Smooth muscle cell (in vitro differentiated cells): ENCODE measurements around the gene KIF18B. TPM values are rescaled to one million over a fixed set of nuclear protein-coding genes. Genes with fewer than 3 reads are reported as not detected.

Experiments used
- DNase-seq: peaks from one replicate; lab custom pipeline; 2025; ENCODE audit not compliant: unreplicated experiment; lab: John Stamatoyannopoulos, UW
- H2AFZ ChIP-seq: fragments of 200-600 bp; sonication (generic); 2 replicates; pipeline ENCODE4 v1.6.0; 2016; ENCODE audit warnings: antibody characterized with exemption, low read depth, mild to moderate bottlenecking
- H3F3A ChIP-seq: fragments of 200-600 bp; sonication (generic); 2 replicates; pipeline ENCODE4 v1.6.0; 2017; ENCODE audit warnings: antibody characterized with exemption, low read depth
- H3K27ac ChIP-seq: fragments of 200-600 bp; sonication (generic); 2 replicates; pipeline ENCODE4 v1.5.1; 2016; ENCODE audit warnings: low read depth, mild to moderate bottlenecking
- H3K27me3 ChIP-seq: fragments of 200-600 bp; sonication (generic); 2 replicates; pipeline ENCODE4 v1.6.1; 2016; ENCODE audit warnings: low read depth, mild to moderate bottlenecking
- H3K36me3 ChIP-seq: fragments of 200-600 bp; sonication (generic); 2 replicates; pipeline ENCODE4 v1.5.1; 2016; ENCODE audit warnings: low read depth
- H3K4me1 ChIP-seq: fragments of 200-600 bp; sonication (generic); 2 replicates; pipeline ENCODE4 v1.5.1; 2016; ENCODE audit warnings: low read depth
- H3K4me2 ChIP-seq: fragments of 200-600 bp; sonication (generic); 2 replicates; pipeline ENCODE4 v1.6.0; 2016; ENCODE audit warnings: mild to moderate bottlenecking
- H3K4me3 ChIP-seq: fragments of 200-600 bp; sonication (generic); 2 replicates; pipeline ENCODE4 v1.5.1; 2016; ENCODE audit warnings: mild to moderate bottlenecking
- H3K79me2 ChIP-seq: fragments of 200-600 bp; sonication (generic); 2 replicates; pipeline ENCODE4 v1.6.0; 2016; ENCODE audit warnings: low read depth, mild to moderate bottlenecking
- H3K9ac ChIP-seq: fragments of 200-600 bp; sonication (generic); 2 replicates; pipeline ENCODE4 v1.6.0; 2016; ENCODE audit warnings: low read depth
- H3K9me3 ChIP-seq: fragments of 200-600 bp; sonication (generic); replicated peaks from 2 replicates; pipeline ENCODE4 v1.5.1; 2016; ENCODE audit warnings: low read depth
- H4K20me1 ChIP-seq: fragments of 200-600 bp; sonication (generic); 2 replicates; pipeline ENCODE4 v1.6.0; 2016; ENCODE audit warnings: low read depth
- CTCF ChIP-seq: fragments of 200-600 bp; sonication (generic); IDR thresholded peaks from 2 replicates; pipeline ENCODE4 v1.5.1; 2017; ENCODE audit warnings: borderline replicate concordance, mild to moderate bottlenecking, antibody characterized with exemption; ENCODE audit not compliant: insufficient read depth, poor library complexity, severe bottlenecking
- WGBS: methylation state at CpG from one replicate; pipeline ENCODE4 v1.1.7; 2016; ENCODE audit warnings: low lambda C conversion rate; 5-methylcytosine and 5-hydroxymethylcytosine counted together
- polyA plus RNA-seq: library from polyadenylated mRNA; unstranded; fragments of >200 nt; fragmentation: Nextera tagmentation; extraction: Ambion mirVana; gene quantifications from 2 replicates; pipeline ENCODE4 v1.2.1, GENCODE V29; 2016
- total RNA-seq: library from RNA; depleted of rRNA; stranded (reverse); fragments of >200 nt; gene quantifications from 2 replicates; pipeline ENCODE4 v1.2.3, GENCODE V29; 2014

KIF18B gene
- total and polyA plus RNA-seq, 2 experiments from 2014 or later, result 2.7 to 3.4 TPM

GRCh38 chr17:44931376-44931775, 16.2 kb downstream of the KIF18B start:
- Histone ChIP-seq H3K4me3 (no peak overlapping the region), H3K9me3 (no peaks in the 10 kb centered on the region)
- DNase-seq, result no peak

GRCh38 chr17:44930667-44931066, 16.9 kb downstream of the KIF18B start:
- no peaks in the 10 kb centered on the region for H3K9me3 ChIP-seq
- H3K27ac ChIP-seq, result no peak overlapping the region
- H4K20me1 ChIP-seq, result no peaks in the 10 kb centered on the region
- H3F3A ChIP-seq, result no peaks in the 10 kb centered on the region
- no peak for TF ChIP-seq CTCF
- no peaks in the 10 kb centered on the region for H3K36me3 ChIP-seq
- H3K27me3 ChIP-seq, result no peaks in the 10 kb centered on the region
- no peaks in the 10 kb centered on the region for H3K4me1 ChIP-seq
- no peak overlapping the region for H3K4me3 ChIP-seq
- H3K4me2 ChIP-seq, result no peak overlapping the region
- H2AFZ ChIP-seq, result no peak overlapping the region
- H3K9ac ChIP-seq, result no peak overlapping the region
- no peak for DNase-seq
- no peaks in the 10 kb centered on the region for H3K79me2 ChIP-seq
- 75% methylated on average over 6 of the region's 6 CpGs for WGBS

More at GRCh38 chr17:44931376-44931775, 16.2 kb downstream of the KIF18B start:
- no peaks in the 10 kb centered on the region for H3K4me1 ChIP-seq
- no peaks in the 10 kb centered on the region for H3F3A ChIP-seq
- no peaks in the 10 kb centered on the region for H3K79me2 ChIP-seq
- no peak overlapping the region for H3K27ac ChIP-seq
- H3K27me3 ChIP-seq, result no peaks in the 10 kb centered on the region
- WGBS, result 98% methylated on average over 5 of the region's 5 CpGs
- no peak for TF ChIP-seq CTCF
- H2AFZ ChIP-seq, result no peak overlapping the region
- no peaks in the 10 kb centered on the region for H3K36me3 ChIP-seq
- no peaks in the 10 kb centered on the region for H4K20me1 ChIP-seq
- H3K9ac ChIP-seq, result no peak overlapping the region
- H3K4me2 ChIP-seq, result no peak overlapping the region

GRCh38 chr17:44928950-44929720, 18.4 kb downstream of the KIF18B start:
- no peak overlapping the region for H3K27ac ChIP-seq
- no peaks in the 10 kb centered on the region for H3K27me3 ChIP-seq
- no peak overlapping the region for H3K4me3 ChIP-seq
- no peaks in the 10 kb centered on the region for H3K9me3 ChIP-seq
- no peak for TF ChIP-seq CTCF
- no peaks in the 10 kb centered on the region for H3K4me1 ChIP-seq
- WGBS, result 94% methylated on average over 7 of the region's 7 CpGs
- no peaks in the 10 kb centered on the region for H3K79me2 ChIP-seq
- H3K4me2 ChIP-seq, result no peak overlapping the region
- no peaks in the 10 kb centered on the region for H4K20me1 ChIP-seq
- no peaks in the 10 kb centered on the region for H3K36me3 ChIP-seq
- H2AFZ ChIP-seq, result no peak overlapping the region
- no peak for DNase-seq
- H3F3A ChIP-seq, result no peaks in the 10 kb centered on the region
- no peak overlapping the region for H3K9ac ChIP-seq

GRCh38 chr17:44928136-44928535, 19.4 kb downstream of the KIF18B start:
- H3K9ac ChIP-seq, result no peak overlapping the region
- H3K4me3 ChIP-seq, result no peak overlapping the region
- H3K4me1 ChIP-seq, result no peaks in the 10 kb centered on the region
- H4K20me1 ChIP-seq, result no peaks in the 10 kb centered on the region
- H3K79me2 ChIP-seq, result no peaks in the 10 kb centered on the region
- no peaks in the 10 kb centered on the region for H3F3A ChIP-seq
- H3K9me3 ChIP-seq, result no peaks in the 10 kb centered on the region
- no peaks in the 10 kb centered on the region for H3K36me3 ChIP-seq
- no peak overlapping the region for H3K27ac ChIP-seq
- no peak for DNase-seq
- no peak overlapping the region for H3K4me2 ChIP-seq
- WGBS, result over 99% methylated on average over 15 of the region's 15 CpGs
- H3K27me3 ChIP-seq, result no peaks in the 10 kb centered on the region
- no peak overlapping the region for H2AFZ ChIP-seq
- no peak for TF ChIP-seq CTCF
